ENCODE measurements around the gene SYCP2.

Gene SYCP2

DNA sequence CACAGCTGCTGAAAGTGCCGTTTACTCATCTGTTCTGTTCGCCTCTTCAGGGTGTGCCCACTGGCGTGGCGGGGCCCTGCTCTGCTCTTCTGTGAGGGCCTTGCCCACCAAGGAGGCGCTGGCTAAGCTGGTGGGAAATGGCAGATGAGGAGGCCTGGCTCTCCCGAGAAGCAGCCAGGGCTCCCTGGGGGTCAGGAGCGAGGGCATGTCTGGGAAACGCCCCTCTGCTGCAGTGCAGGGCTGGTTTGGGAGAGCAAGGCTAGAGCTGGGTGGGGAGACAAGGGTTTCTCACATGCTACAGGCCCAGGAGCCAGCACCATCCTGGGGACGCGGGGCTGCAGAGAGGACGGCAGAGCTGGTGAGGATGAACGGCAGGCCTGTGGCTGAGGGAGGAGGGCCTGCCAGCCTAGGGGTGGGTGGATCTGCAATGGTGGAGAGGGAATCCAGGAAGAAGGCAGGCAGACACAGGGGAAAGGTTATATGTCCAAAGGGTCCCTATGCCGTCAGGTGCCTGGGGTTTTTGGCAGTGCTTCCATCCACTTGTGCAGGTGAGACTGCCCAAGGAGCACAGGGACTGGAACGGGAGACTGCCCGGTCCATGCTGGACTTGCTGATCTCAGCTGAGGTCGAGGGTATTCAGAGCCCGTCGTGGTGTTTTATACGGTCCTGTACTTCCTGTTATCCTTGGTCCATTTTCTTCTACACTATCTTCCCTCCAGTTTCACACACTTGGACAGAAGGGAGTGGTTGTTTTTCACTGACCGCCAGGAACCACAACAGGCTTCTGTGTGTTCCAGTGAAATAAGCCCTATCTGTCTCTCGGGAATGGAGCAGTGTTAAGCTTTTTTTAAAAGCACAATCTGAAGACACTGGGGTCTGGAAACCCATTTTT lies 119.2 kb downstream of the SYCP2 start:
- H3K4me3 ChIP-seq (ENCODE audit: low read depth, low read length) = no peak overlapping the region
- DNase-seq (ENCODE audit: low read depth) = no peak
